Adrenal gland (tissue), 12 donors: ENCODE results near the gene MICA. TPM values are rescaled to one million over a fixed set of nuclear protein-coding genes. Genes with fewer than 3 reads are reported as not detected.
"Not testable (repeated sequence)": the region's sequence is repeated elsewhere in the genome, so short reads cannot be mapped to it uniquely, and the experiment has no call there.

ENCODE experiments used
- DNase-seq, 7 donors: peaks; one replicate each; pipeline ENCODE4 v3.0.0-alpha.2; 2019 to 2020
- H3K27ac ChIP-seq, 5 donors: fragments of 200-600 bp; sonication (generic) in 4 of 5; 1 replicate in 3 of 5; 2 replicates in 2 of 5; pipeline versions ENCODE4 v1.5.1 to v1.8.0; 2016 to 2020; ENCODE audit warnings: mild to moderate bottlenecking in 1 of 5
- H3K27me3 ChIP-seq: fragments of 200-600 bp; 2 replicates; pipeline ENCODE4 v1.8.0; 2021
- H3K36me3 ChIP-seq, 2 donors: fragments of 200-600 bp; replicated peaks in 1 of 2; 1 replicate in 1 of 2; 2 replicates in 1 of 2; pipeline versions ENCODE4 v1.5.1 to v1.8.0; 2018 to 2022
- H3K4me1 ChIP-seq, 2 donors: fragments of 200-600 bp; replicated peaks in 1 of 2; 1 replicate in 1 of 2; 2 replicates in 1 of 2; pipeline versions ENCODE4 v1.5.1 to v1.8.0; 2018 to 2021
- H3K4me3 ChIP-seq, 4 donors: fragments of 200-600 bp; sonication (generic) in 3 of 4; one replicate each; pipeline ENCODE4 v1.5.1; 2016 to 2018
- H3K9me3 ChIP-seq, 3 donors: fragments of 200-600 bp; sonication (generic) in 1 of 3; replicated peaks in 1 of 3; 1 replicate in 2 of 3; 2 replicates in 1 of 3; pipeline versions ENCODE4 v1.5.1 to v1.8.0; 2016 to 2021
- CTCF ChIP-seq, 6 experiments: fragments of 450-650 bp in 4 of 6; fragments of 200-600 bp in 2 of 6; sonication (generic) in 1 of 6; IDR thresholded peaks; 1 replicate in 5 of 6; 2 replicates in 1 of 6; pipeline versions ENCODE4 v1.5.1 to v1.8.0; 2016 to 2021; ENCODE audit warnings: antibody characterized with exemption in 6 of 6, mild to moderate bottlenecking in 2 of 6, moderate library complexity in 1 of 6
- POLR2A ChIP-seq, 2 donors: fragments of 450-650 bp; IDR thresholded peaks; one replicate each; pipeline ENCODE4 v1.6.1; 2017; ENCODE audit warnings: antibody characterized with exemption in 2 of 2, mild to moderate bottlenecking in 2 of 2, moderate library complexity in 1 of 2
- WGBS, 4 donors: extraction: QIAGEN DNeasy Blood & Tissue Kit in 2 of 4; methylation state at CpG; one replicate each; pipeline versions ENCODE4 v1.1.5 to v1.1.7; 2013 to 2017; 5-methylcytosine and 5-hydroxymethylcytosine counted together
- intact Hi-C, 2 donors: fragments of 100-400 bp; cut with DNase I; formaldehyde crosslinking; loops; one replicate each; pipeline versions ENCODE4 v1.14.1 to v1.15.0; 2022 to 2023
- polyA plus RNA-seq, 3 donors: library from polyadenylated mRNA; stranded (reverse); fragments of 200-250 nt in 2 of 3; fragments of 350-450 nt in 1 of 3; fragmentation: Illumina TruSeq in 1 of 3; extraction: RNeasy Lipid Tissue Mini Kit (QIAGEN cat#74804) in 1 of 3; gene quantifications; one replicate each; pipeline ENCODE4 v1.2.3, GENCODE V29; 2013 to 2014
- total RNA-seq, 9 donors: library from RNA; depleted of rRNA in 4 of 9; stranded (reverse); fragments of >200 nt in 4 of 9; fragments of 120-200 nt in 1 of 9; fragmentation: NEBNext Ultra II Directional in 1 of 9; extraction: Animal tissue kit (Norgen Biotek cat#: 25700) in 1 of 9; gene quantifications; one replicate each; pipeline versions ENCODE4 v1.1.0 to v1.2.4, GENCODE V29; 2013 to 2023
- donor health status: healthy with polysubstance abuse.
- donor health status: Bipolar disorder and iron deficiency.
- donor health status: DM: yes; HTN: yes; CAD: no.
- donor health status: DM: no; HTN: no; CAD: no.
- donor health status: DM: no; HTN: no; CAD: no.
- donor health status: DM: yes; HTN: yes; CAD: no.

Gene MICA
- total and polyA plus RNA-seq, 12 donors = 12.2 to 66.0 (median 36.1) TPM

GRCh38 chr6:31412506-31412905 lies 9.1 kb downstream of the MICA start:
- DNase-seq = no peak
- 87 to 94% (median 91%) methylated on average over 7 to 8 of the region's 8 CpGs for WGBS, 4 donors
- intact Hi-C loops = no loop called here
- peaks cover 4 to 12% of the 10 kb centered on the region in 2 donors for H3K4me1 ChIP-seq
- no peaks in the 10 kb centered on the region for H3K9me3 ChIP-seq
- no peak overlapping the region for H3K27ac ChIP-seq
- peaks cover 0 to 50% of the 10 kb centered on the region in 2 donors for H3K36me3 ChIP-seq
- H3K4me3 ChIP-seq = no peak overlapping the region
- no peaks in the 10 kb centered on the region for H3K27me3 ChIP-seq
- TF ChIP-seq CTCF (IDR thresholded peaks at IDR 0.05) (no peak), POLR2A (IDR thresholded peaks at IDR 0.05) (no peak)

GRCh38 chr6:31414148-31414770 lies 10.9 kb downstream of the MICA start:
- H3K9me3 ChIP-seq, H3K4me1 ChIP-seq, H3K27me3 ChIP-seq, intact Hi-C loops, H3K4me3 ChIP-seq, H3K27ac ChIP-seq, DNase-seq: not testable (repeated sequence)
- WGBS, 4 donors = 88 to 95% (median 90%) methylated on average over 2 to 7 of the region's 7 CpGs
- H3K36me3 ChIP-seq = peaks cover 0 to 50% of the 10 kb centered on the region in 2 donors

GRCh38 chr6:31414771-31415265 lies 11.4 kb downstream of the MICA start:
- TF ChIP-seq POLR2A (IDR thresholded peaks at IDR 0.05) (no peak), CTCF (IDR thresholded peaks at IDR 0.05) (no peak)
- no peaks in the 10 kb centered on the region for H3K9me3 ChIP-seq
- 67 to 86% (median 82%) methylated on average over 5 to 6 of the region's 6 CpGs for WGBS, 4 donors
- H3K27me3 ChIP-seq = no peaks in the 10 kb centered on the region
- intact Hi-C loops = no loop called here
- no peak overlapping the region for H3K4me3 ChIP-seq
- no peak for DNase-seq
- peaks cover 0 to 50% of the 10 kb centered on the region in 2 donors for H3K36me3 ChIP-seq
- H3K4me1 ChIP-seq = no peaks in the 10 kb centered on the region
- no peak overlapping the region for H3K27ac ChIP-seq

GRCh38 chr6:31416394-31417014 lies 13.1 kb downstream of the MICA start:
- Histone ChIP-seq H3K36me3 (peaks cover 0 to 44% of the 10 kb centered on the region in 2 donors), H3K27ac (no peak overlapping the region), H3K4me1 (no peaks in the 10 kb centered on the region), H3K9me3 (no peaks in the 10 kb centered on the region), H3K27me3 (no peaks in the 10 kb centered on the region), H3K4me3 (no peak overlapping the region)
- intact Hi-C loops = no loop called here
- DNase-seq = no peak
- TF ChIP-seq POLR2A (IDR thresholded peaks at IDR 0.05) = no peak
- TF ChIP-seq CTCF (IDR thresholded peaks at IDR 0.05) = no peak
- WGBS, 4 donors = 90 to 94% (median 92%) methylated on average over 5 of the region's 5 CpGs
